AG04450 (cell line): ENCODE results near the gene KLHL21. TPM values are rescaled to one million over a fixed set of nuclear protein-coding genes. Genes with fewer than 3 reads are reported as not detected.

Source experiments
- CTCF ChIA-PET: fragments of 300-600, 350-600 bp; formaldehyde crosslinking; extraction: SDS; loops from one replicate; lab custom pipeline; 2022; ENCODE audit warnings: antibody characterized with exemption, inconsistent platforms; lab: Charles Lee
- POLR2A ChIA-PET: fragments of 350-600 bp; formaldehyde crosslinking; extraction: SDS; loops from one replicate; lab custom pipeline; 2021; ENCODE audit warnings: antibody characterized with exemption, inconsistent platforms; lab: Yijun Ruan, JAX
- DNase-seq: peaks from one replicate; pipeline ENCODE4 v3.0.0-alpha.2; 2011; ENCODE audit warnings: low read depth, low spot score
- H3K27ac ChIP-seq: one replicate; pipeline ENCODE4 v1.5.1; 2012; ENCODE audit warnings: low read depth, low read length, control low read depth
- H3K27me3 ChIP-seq: one replicate; pipeline ENCODE4 v1.6.0; 2012; ENCODE audit warnings: low read length; ENCODE audit not compliant: control insufficient read depth, insufficient read depth
- H3K4me3 ChIP-seq: 2 replicates; pipeline ENCODE4 v1.5.1; 2011; ENCODE audit warnings: mild to moderate bottlenecking, low read depth, low read length, control low read depth
- H3K9me3 ChIP-seq: 2 replicates; pipeline ENCODE4 v1.5.1; 2012; ENCODE audit warnings: low read length; ENCODE audit not compliant: control insufficient read depth, insufficient read depth
- CTCF ChIP-seq: IDR thresholded peaks from 2 replicates; pipeline ENCODE4 v1.5.1; 2011; ENCODE audit warnings: low read depth, low read length, control low read depth, inconsistent platforms
- polyA plus RNA-seq: library from polyadenylated mRNA; depleted of rRNA; stranded (reverse); fragments of >200 nt; gene quantifications from 2 replicates; pipeline ENCODE4 v1.2.3, GENCODE V29; 2011

KLHL21 gene
- polyA plus RNA-seq, 1 experiment: 11.7 TPM

DNA sequence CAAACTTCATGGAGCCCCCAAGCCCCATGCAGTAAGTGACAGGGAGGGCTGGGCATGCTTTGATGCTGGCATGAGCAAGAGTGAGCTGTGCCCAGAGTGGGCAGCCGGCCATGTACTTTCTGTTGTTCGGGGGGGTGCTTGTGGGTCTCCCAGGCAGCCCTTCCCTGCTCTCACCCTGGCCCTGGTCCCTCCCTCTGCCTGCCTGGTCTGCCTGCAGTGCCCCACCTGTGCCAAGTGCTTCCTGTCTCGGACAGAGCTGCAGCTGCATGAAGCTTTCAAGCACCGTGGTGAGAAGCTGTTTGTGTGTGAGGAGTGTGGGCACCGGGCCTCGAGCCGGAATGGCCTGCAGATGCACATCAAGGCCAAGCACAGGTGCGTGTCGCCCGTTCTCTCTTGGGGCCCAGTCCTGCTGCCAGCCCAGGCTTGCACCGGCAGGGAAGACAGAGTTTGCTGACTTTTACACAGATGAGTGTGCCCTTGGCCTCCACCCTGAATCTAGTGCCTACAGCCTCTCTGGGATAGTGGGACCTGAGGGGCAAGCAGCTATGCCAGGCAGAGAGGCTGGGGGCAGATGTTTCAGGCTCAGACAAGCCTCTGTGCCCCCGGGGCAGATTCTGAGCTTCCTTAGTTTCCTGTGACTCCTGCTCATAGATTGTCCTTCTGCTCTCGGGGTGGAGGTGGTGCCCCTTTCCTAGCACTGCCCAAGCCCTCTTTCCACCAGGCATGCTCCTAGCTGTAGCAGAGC is 15.2 kb downstream of the KLHL21 start:
- no peak overlapping the region for H3K27ac ChIP-seq
- no peaks in the 10 kb centered on the region for H3K27me3 ChIP-seq
- TF ChIP-seq CTCF: no peak
- DNase-seq: no peak
- H3K9me3 ChIP-seq: no peaks in the 10 kb centered on the region
- H3K4me3 ChIP-seq: no peak overlapping the region
- POLR2A ChIA-PET: interaction anchor here (1.6 kb wide), 1 partner anchor 15 kb away, joined by 6 read pairs; the partner anchor contains the start of gene KLHL21
- CTCF ChIA-PET: no interaction called here

GRCh38 chr1:6586404-6586816 is 16.3 kb downstream of the KLHL21 start:
- Histone ChIP-seq H3K4me3 (no peak overlapping the region), H3K27ac (no peak overlapping the region), H3K9me3 (no peaks in the 10 kb centered on the region), H3K27me3 (no peaks in the 10 kb centered on the region)
- ChIA-PET POLR2A (interaction anchor here (1.6 kb wide), 1 partner anchor 16 kb away, joined by 6 read pairs; the partner anchor contains the start of gene KLHL21), CTCF (no interaction called here)
- no peak for DNase-seq
- no peak for TF ChIP-seq CTCF

GRCh38 chr1:6585841-6586240 is 16.8 kb downstream of the KLHL21 start:
- ChIA-PET POLR2A (no interaction called here), CTCF (no interaction called here)
- H3K27ac ChIP-seq: no peak overlapping the region
- DNase-seq: no peak
- no peaks in the 10 kb centered on the region for H3K9me3 ChIP-seq
- TF ChIP-seq CTCF: no peak
- no peaks in the 10 kb centered on the region for H3K27me3 ChIP-seq
- no peak overlapping the region for H3K4me3 ChIP-seq

DNA sequence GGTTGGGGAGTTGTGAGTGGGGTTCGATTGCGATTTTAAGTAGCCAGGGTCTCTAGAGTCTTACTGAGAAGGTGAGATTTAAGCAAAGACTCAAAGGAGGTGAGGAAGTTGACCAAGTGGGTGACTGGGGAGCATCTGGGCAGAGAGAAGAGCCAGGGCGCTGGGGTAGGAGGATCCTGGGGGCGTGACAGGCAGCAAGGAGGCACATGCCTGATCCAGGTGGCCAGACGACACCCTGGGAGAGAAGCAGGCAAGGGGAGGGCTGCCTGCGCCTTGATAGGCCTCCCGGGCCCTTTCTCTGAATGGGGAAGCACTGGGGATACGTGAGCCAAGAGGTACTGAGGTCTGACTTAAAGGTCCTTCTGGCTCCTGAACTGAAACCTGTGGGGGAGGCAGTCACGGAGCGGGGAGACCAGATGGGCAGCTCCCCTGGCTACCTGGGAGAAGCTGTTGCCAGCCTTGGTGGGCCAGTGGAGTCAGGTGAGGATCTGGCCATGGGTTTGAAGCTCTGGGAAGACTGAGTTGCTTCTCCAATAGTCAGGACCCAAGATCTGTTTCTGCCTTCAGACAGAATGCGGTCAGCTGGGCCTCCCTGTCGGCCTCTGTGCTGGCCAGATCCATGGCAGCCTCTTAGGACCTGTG is 17.5 kb downstream of the KLHL21 start:
- ChIA-PET CTCF (no interaction called here), POLR2A (no interaction called here)

More for the DNA sequence above, 17.5 kb downstream of the KLHL21 start:
- TF ChIP-seq CTCF: no peak
- no peak for DNase-seq
- Histone ChIP-seq H3K9me3 (no peaks in the 10 kb centered on the region), H3K27ac (no peak overlapping the region), H3K4me3 (no peak overlapping the region), H3K27me3 (no peaks in the 10 kb centered on the region)
